Liver (tissue), 3 donors: ENCODE measurements around the gene NPPA.

ENCODE experiments used
- FOXA1 ChIP-seq: IDR thresholded peaks from 2 replicates; pipeline ENCODE4 v1.6.1; 2016; ENCODE audit warnings: antibody characterized with exemption
- TAF1 ChIP-seq: conservative IDR thresholded peaks from 2 replicates; pipeline ENCODE4 v1.6.1; 2016; ENCODE audit warnings: antibody characterized with exemption, mild to moderate bottlenecking
- ZBTB33 ChIP-seq: IDR thresholded peaks from 2 replicates; pipeline ENCODE4 v1.6.1; 2016; ENCODE audit warnings: antibody characterized with exemption
- TF ChIP-seq, protein P1 (sequence below): fragments of 150-350 bp; IDR thresholded peaks from 2 replicates; pipeline ENCODE4 v1.5.1; 2017; ENCODE audit warnings: improper control_type of control experiment, low read depth, low read length; ENCODE audit not compliant: missing input control
- TF ChIP-seq, protein P2 (sequence below): IDR thresholded peaks from 2 replicates; pipeline ENCODE4 v1.6.1; 2016; ENCODE audit warnings: antibody characterized with exemption
- donor health status: healthy.
- donor health status: healthy.

DNA sequence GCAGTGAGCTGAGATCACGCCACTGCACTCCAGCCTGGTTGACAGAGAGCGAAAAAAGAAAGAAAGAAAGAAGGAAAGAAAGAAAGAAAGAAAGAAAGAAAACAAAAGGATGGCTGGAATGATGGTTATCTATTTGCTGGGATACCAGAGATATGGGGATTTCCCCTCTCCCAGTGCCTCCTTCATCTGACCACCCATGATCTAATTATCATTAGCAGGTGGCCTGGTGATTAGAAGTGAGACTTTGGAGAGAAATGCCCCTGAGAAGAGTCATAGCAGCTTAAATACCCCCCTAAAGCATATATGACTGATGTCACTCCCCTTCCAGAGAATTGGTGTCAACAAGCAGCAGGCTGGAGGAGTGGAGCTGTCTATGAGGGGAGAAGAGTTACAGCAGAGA, 12.5 kb upstream of the NPPA start:
- TF ChIP-seq, protein P1, sequence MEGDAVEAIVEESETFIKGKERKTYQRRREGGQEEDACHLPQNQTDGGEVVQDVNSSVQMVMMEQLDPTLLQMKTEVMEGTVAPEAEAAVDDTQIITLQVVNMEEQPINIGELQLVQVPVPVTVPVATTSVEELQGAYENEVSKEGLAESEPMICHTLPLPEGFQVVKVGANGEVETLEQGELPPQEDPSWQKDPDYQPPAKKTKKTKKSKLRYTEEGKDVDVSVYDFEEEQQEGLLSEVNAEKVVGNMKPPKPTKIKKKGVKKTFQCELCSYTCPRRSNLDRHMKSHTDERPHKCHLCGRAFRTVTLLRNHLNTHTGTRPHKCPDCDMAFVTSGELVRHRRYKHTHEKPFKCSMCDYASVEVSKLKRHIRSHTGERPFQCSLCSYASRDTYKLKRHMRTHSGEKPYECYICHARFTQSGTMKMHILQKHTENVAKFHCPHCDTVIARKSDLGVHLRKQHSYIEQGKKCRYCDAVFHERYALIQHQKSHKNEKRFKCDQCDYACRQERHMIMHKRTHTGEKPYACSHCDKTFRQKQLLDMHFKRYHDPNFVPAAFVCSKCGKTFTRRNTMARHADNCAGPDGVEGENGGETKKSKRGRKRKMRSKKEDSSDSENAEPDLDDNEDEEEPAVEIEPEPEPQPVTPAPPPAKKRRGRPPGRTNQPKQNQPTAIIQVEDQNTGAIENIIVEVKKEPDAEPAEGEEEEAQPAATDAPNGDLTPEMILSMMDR: no peak
- no peak for TF ChIP-seq TAF1
- TF ChIP-seq, protein P2, sequence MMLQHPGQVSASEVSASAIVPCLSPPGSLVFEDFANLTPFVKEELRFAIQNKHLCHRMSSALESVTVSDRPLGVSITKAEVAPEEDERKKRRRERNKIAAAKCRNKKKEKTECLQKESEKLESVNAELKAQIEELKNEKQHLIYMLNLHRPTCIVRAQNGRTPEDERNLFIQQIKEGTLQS: no peak
- TF ChIP-seq ZBTB33: no peak
- no peak for TF ChIP-seq FOXA1
